Skin of body (tissue), 2 donors: ENCODE results near the gene ANKRD44. TPM values are rescaled to one million over a fixed set of nuclear protein-coding genes. Genes with fewer than 3 reads are reported as not detected.

Experiments used
- DNase-seq: peaks from one replicate; lab custom pipeline; 2025; lab: John Stamatoyannopoulos, UW
- total RNA-seq: library from RNA; depleted of rRNA; stranded (reverse); fragments of >200 nt; gene quantifications from one replicate; pipeline ENCODE4 v1.2.3, GENCODE V29; 2014

The ANKRD44 gene
- total RNA-seq, 1 donor from 2014 or later: 21.8 TPM

GRCh38 chr2:197147942-197148341 is 162.6 kb downstream of the ANKRD44 start:
- DNase-seq: no peak

GRCh38 chr2:197146995-197147394 is 163.6 kb downstream of the ANKRD44 start:
- no peak for DNase-seq

GRCh38 chr2:197145471-197146056 is 165.0 kb downstream of the ANKRD44 start:
- DNase-seq: no peak

GRCh38 chr2:197144183-197144582 is 166.4 kb downstream of the ANKRD44 start:
- no peak for DNase-seq

GRCh38 chr2:197141702-197142473 is 168.7 kb downstream of the ANKRD44 start:
- no peak for DNase-seq

- no peak for DNase-seq
These were observed 170.5 kb downstream of the ANKRD44 start for GRCh38 chr2:197140045-197140444.

- no peak for DNase-seq
These were observed 172.1 kb downstream of the ANKRD44 start for GRCh38 chr2:197138506-197138905.

- DNase-seq: no peak
These were observed 172.6 kb downstream of the ANKRD44 start for GRCh38 chr2:197137826-197138477.

GRCh38 chr2:197137231-197137630 is 173.3 kb downstream of the ANKRD44 start:
- DNase-seq: no peak

- DNase-seq: no peak
These were observed 174.1 kb downstream of the ANKRD44 start for GRCh38 chr2:197136452-197136851.

- DNase-seq: no peak
These were observed 174.8 kb downstream of the ANKRD44 start for GRCh38 chr2:197135806-197136205.

GRCh38 chr2:197134206-197134605 is 176.4 kb downstream of the ANKRD44 start:
- no peak for DNase-seq

- DNase-seq: no peak
These were observed 179.1 kb downstream of the ANKRD44 start for GRCh38 chr2:197131558-197131855.

- DNase-seq: no peak
These were observed 180.3 kb downstream of the ANKRD44 start for GRCh38 chr2:197130318-197130717.

GRCh38 chr2:197128897-197129296 is 181.7 kb downstream of the ANKRD44 start:
- no peak for DNase-seq

- DNase-seq: no peak
These were observed 182.5 kb downstream of the ANKRD44 start for GRCh38 chr2:197128126-197128525.

- DNase-seq: no peak
These were observed 183.8 kb downstream of the ANKRD44 start for GRCh38 chr2:197126630-197127352.

- no peak for DNase-seq
These were observed 185.8 kb downstream of the ANKRD44 start for GRCh38 chr2:197124639-197125390.

- no peak for DNase-seq
These were observed 187.8 kb downstream of the ANKRD44 start for GRCh38 chr2:197122821-197123220.

GRCh38 chr2:197121756-197122385 is 188.7 kb downstream of the ANKRD44 start:
- DNase-seq: no peak

GRCh38 chr2:197121255-197121654 is 189.3 kb downstream of the ANKRD44 start:
- DNase-seq: no peak
